PC-3 (cell line): ENCODE measurements around the gene NRAS. TPM values are rescaled to one million over a fixed set of nuclear protein-coding genes. Genes with fewer than 3 reads are reported as not detected.

ENCODE experiments used
- ATAC-seq: fragments of 200-7000 bp; cut with Tn5 transposase; 2 replicates; pipeline ENCODE4 v1.9.1; 2020; ENCODE audit warnings: mild to moderate bottlenecking, moderate library complexity
- BruUV-seq: library from RNA; stranded (reverse); fragments of 400-500 nt; replicated peaks from 2 replicates; lab custom pipeline; 2021; lab: Mats Ljungman, UMichigan
- CTCF ChIA-PET: fragments of 300-600 bp; sonication (Branson Sonifier 250); formaldehyde crosslinking; loops from one replicate; lab custom pipeline; 2022; ENCODE audit warnings: antibody characterized with exemption; lab: Charles Lee
- POLR2A ChIA-PET: fragments of 300-600 bp; sonication (Branson Sonifier 250); formaldehyde crosslinking; loops from one replicate; lab custom pipeline; 2022; ENCODE audit warnings: antibody characterized with exemption; ENCODE audit not compliant: unreplicated experiment; lab: Charles Lee
- DNase-seq: peaks from one replicate; pipeline ENCODE4 v3.0.0-alpha.2; 2015
- H2AFZ ChIP-seq: fragments of 300-600 bp; sonication (generic); 2 replicates; pipeline ENCODE4 v1.6.0; 2016; ENCODE audit warnings: antibody characterized with exemption, low read length
- H3F3A ChIP-seq: fragments of 300-600 bp; sonication (generic); one replicate; pipeline ENCODE4 v1.6.0; 2017; ENCODE audit warnings: antibody characterized with exemption, low read length, control low read depth, mild to moderate bottlenecking; ENCODE audit not compliant: unreplicated experiment
- H3K27ac ChIP-seq: fragments of 300-600 bp; sonication (generic); 2 replicates; pipeline ENCODE4 v1.5.1; 2016; ENCODE audit warnings: mild to moderate bottlenecking, low read length
- H3K27me3 ChIP-seq: fragments of 300-600 bp; sonication (generic); 2 replicates; pipeline ENCODE4 v1.6.1; 2016; ENCODE audit warnings: low read length, mixed read lengths
- H3K36me3 ChIP-seq: fragments of 300-600 bp; sonication (generic); 2 replicates; pipeline ENCODE4 v1.6.1; 2016; ENCODE audit warnings: low read depth, mixed run types, low read length, mixed read lengths
- H3K4me1 ChIP-seq: fragments of 300-600 bp; sonication (generic); 2 replicates; pipeline ENCODE4 v1.5.1; 2016; ENCODE audit warnings: low read length; ENCODE audit not compliant: insufficient read depth
- H3K4me2 ChIP-seq: fragments of 300-600 bp; sonication (generic); 2 replicates; pipeline ENCODE4 v1.6.0; 2016; ENCODE audit warnings: low read length
- H3K4me3 ChIP-seq: fragments of 300-600 bp; sonication (generic); 2 replicates; pipeline ENCODE4 v1.5.1; 2016; ENCODE audit warnings: mild to moderate bottlenecking, low read length, mixed read lengths
- H3K79me2 ChIP-seq: fragments of 300-600 bp; sonication (generic); 2 replicates; pipeline ENCODE4 v1.6.1; 2017; ENCODE audit warnings: low read length, mixed read lengths
- H3K9ac ChIP-seq: fragments of 300-600 bp; sonication (generic); 2 replicates; pipeline ENCODE4 v1.6.0; 2016; ENCODE audit warnings: mild to moderate bottlenecking, low read length
- H3K9me2 ChIP-seq: fragments of 300-600 bp; sonication (generic); replicated peaks from 2 replicates; pipeline ENCODE4 v1.6.1; 2016; ENCODE audit warnings: mixed run types, low read length, mixed read lengths
- H3K9me3 ChIP-seq: fragments of 300-600 bp; sonication (generic); 2 replicates; pipeline ENCODE4 v1.6.1; 2016; ENCODE audit warnings: low read length, mixed read lengths
- H4K20me1 ChIP-seq: fragments of 300-600 bp; sonication (generic); 2 replicates; pipeline ENCODE4 v1.6.1; 2016; ENCODE audit warnings: low read length, mixed read lengths
- EZH2 ChIP-seq: fragments of 300-600 bp; sonication (generic); IDR thresholded peaks from one replicate; pipeline ENCODE4 v1.6.1; 2017; ENCODE audit warnings: antibody characterized with exemption, mild to moderate bottlenecking, low read length; ENCODE audit not compliant: unreplicated experiment
- EZH2phosphoT487 ChIP-seq: fragments of 300-600 bp; sonication (generic); IDR thresholded peaks from 2 replicates; pipeline ENCODE4 v1.6.1; 2018; ENCODE audit warnings: mild to moderate bottlenecking, antibody characterized with exemption, low read length, borderline replicate concordance
- intact Hi-C: fragments of 100-400 bp; cut with micrococcal nuclease; formaldehyde crosslinking; loops from 2 replicates; pipeline ENCODE4 v1.9.0; 2023
- total RNA-seq: library from RNA; depleted of rRNA; stranded (reverse); fragments of >200 nt; gene quantifications from 2 replicates; pipeline ENCODE4 v1.2.3, GENCODE V29; 2014
- TF ChIP-seq, protein P1 (sequence below): fragments of 300-600 bp; sonication (generic); conservative IDR thresholded peaks from 2 replicates; pipeline ENCODE4 v1.5.1; 2017; ENCODE audit warnings: antibody characterized with exemption, low read depth, mild to moderate bottlenecking, low read length

The NRAS gene
- total RNA-seq, 1 experiment from 2014 or later: 15.1 TPM

DNA sequence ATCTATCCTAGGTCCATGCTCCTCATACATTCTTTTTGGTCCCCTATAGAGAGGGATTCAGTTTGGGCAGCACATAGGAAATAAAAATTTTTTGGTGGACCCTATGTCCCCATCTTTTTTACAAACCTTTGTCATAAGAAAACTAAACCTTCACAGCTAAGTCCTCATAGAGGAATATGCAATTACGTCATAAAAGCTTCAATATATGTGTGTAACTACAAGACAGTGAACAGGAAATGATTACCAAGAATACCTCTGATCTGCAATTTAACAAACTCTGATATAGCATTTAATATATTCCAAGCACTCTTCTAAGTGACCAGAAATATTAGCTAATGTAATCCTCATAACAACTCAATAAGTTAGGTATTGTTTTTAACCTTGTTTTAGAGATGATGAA is 40.5 kb downstream of the NRAS start:
- DNase-seq: no peak
- no peaks in the 10 kb centered on the region for H3K4me1 ChIP-seq
- no peak overlapping the region for H3K4me2 ChIP-seq
- H3K9me3 ChIP-seq: no peaks in the 10 kb centered on the region
- no peak overlapping the region for H3K27ac ChIP-seq
- BruUV-seq: no TSS peak
- no peaks in the 10 kb centered on the region for H3F3A ChIP-seq
- no peaks in the 10 kb centered on the region for H4K20me1 ChIP-seq
- no peak for ATAC-seq
- ChIA-PET CTCF (no interaction called here), POLR2A (no interaction called here)
- H3K9me2 ChIP-seq: no peaks in the 10 kb centered on the region
- H3K27me3 ChIP-seq: peaks cover 35% of the 10 kb centered on the region
- H3K79me2 ChIP-seq: no peaks in the 10 kb centered on the region
- intact Hi-C loops: no loop called here
- H3K9ac ChIP-seq: no peak overlapping the region
- no peaks in the 10 kb centered on the region for H3K36me3 ChIP-seq
- H2AFZ ChIP-seq: no peak overlapping the region
- TF ChIP-seq, protein P1, sequence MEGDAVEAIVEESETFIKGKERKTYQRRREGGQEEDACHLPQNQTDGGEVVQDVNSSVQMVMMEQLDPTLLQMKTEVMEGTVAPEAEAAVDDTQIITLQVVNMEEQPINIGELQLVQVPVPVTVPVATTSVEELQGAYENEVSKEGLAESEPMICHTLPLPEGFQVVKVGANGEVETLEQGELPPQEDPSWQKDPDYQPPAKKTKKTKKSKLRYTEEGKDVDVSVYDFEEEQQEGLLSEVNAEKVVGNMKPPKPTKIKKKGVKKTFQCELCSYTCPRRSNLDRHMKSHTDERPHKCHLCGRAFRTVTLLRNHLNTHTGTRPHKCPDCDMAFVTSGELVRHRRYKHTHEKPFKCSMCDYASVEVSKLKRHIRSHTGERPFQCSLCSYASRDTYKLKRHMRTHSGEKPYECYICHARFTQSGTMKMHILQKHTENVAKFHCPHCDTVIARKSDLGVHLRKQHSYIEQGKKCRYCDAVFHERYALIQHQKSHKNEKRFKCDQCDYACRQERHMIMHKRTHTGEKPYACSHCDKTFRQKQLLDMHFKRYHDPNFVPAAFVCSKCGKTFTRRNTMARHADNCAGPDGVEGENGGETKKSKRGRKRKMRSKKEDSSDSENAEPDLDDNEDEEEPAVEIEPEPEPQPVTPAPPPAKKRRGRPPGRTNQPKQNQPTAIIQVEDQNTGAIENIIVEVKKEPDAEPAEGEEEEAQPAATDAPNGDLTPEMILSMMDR: no peak
- TF ChIP-seq EZH2phosphoT487 (no peak), EZH2 (no peak)
- no peak overlapping the region for H3K4me3 ChIP-seq

DNA sequence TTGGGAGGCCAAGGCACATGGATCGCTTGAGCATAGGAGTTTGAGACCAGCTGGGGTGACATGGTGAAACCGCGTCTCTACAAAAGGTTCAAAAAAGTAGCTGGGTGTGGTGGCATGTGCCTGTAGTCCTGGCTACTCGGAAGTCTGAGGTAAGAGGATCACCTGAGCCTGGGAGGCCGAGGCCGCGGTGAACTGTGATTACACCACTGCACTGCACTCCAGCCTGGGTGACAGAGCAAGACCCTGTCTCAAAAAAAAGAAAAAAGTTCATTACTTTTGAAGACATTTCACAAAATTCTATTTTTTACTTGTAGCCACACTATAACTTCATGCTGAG is 44.7 kb downstream of the NRAS start:
- Histone ChIP-seq H3K4me1 (peaks cover 12% of the 10 kb centered on the region), H3K9ac (no peak overlapping the region)
- BruUV-seq: no TSS peak

More for the DNA sequence above, 44.7 kb downstream of the NRAS start:
- DNase-seq: no peak
- intact Hi-C loops: loop anchor here (1.0 to 2.0 kb wide), 3 partner anchors 91 to 693 kb away; partner anchors contain the start of genes BCAS2 and OLFML3
- Histone ChIP-seq H3K27me3 (peaks cover 21% of the 10 kb centered on the region; the same call in 1 of the 2 replicates), H3F3A (no peaks in the 10 kb centered on the region), H3K36me3 (no peaks in the 10 kb centered on the region), H3K9me3 (no peaks in the 10 kb centered on the region), H2AFZ (peak overlapping the region; percentile 61), H3K9me2 (no peaks in the 10 kb centered on the region), H3K79me2 (no peaks in the 10 kb centered on the region), H4K20me1 (no peaks in the 10 kb centered on the region), H3K27ac (no peak overlapping the region), H3K4me3 (no peak overlapping the region), H3K4me2 (peak overlapping the region; percentile 92)
- POLR2A ChIA-PET: no interaction called here
- CTCF ChIA-PET: no interaction called here
- TF ChIP-seq EZH2 (no peak), EZH2phosphoT487 (no peak)
- TF ChIP-seq, protein P1: no peak
- ATAC-seq: no peak
